Measurements from ENCODE around the gene SRXN1.

Gene SRXN1

DNA sequence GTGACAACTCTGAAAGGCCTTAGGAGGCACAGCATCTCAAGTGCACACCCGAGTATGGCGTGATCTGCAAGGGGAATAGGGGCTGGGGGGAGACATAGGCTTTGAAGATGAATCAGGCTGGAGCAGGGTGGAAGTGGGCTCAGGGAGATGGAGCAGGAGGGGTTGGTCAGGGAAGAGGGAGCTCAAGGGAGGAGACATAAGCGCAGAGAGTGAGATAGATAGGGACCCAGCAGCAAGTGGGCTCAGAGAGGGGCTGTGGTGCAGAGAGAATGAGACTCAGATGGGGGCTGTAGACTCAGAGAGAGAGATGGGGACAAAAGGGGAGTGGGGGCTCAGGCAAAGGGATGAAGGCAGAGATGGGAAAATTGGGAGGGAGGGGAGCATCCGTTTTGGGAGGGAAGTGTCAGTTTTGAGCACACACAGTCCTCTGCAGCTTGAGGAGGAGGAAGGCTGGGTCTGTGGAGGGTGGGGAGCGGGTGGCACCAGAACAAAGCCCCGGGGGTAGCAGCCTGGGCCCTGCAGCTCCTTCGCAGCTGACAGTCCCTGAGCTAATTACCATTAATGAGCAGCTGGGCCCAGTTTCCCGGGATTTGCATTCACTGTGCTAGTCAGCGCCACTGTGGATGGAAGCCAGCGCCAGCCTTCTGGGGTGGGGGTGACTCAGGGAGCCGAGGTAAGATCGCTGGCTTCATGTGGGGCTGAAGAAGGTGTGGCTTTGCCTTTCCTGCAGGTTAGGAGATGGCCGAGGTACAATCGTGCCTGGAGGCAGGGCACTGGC is 18.7 kb downstream of the SRXN1 start:
- no peak for DNase-seq

DNA sequence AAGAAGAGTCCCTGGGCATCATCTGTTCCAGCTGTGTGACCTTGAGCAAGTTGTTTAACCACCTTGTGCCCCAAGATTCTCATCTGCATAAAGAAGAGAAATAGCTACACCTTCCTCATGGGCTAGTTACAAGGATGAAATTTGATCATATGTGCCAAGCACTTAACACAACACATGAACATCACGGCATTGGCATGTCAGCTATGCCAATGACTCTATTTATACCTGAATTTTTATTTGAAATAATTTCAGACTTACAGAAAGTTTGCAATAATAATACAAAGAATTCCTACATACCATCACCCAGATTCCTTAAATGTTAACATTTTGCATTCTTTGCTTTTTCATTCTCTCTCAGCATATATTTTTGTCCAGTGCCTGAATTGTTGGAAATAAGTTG is 21.9 kb downstream of the SRXN1 start:
- DNase-seq = no peak

GRCh38 chr20:626579-626978 is 26.4 kb downstream of the SRXN1 start:
- DNase-seq = no peak

- DNase-seq = no peak
Measured at GRCh38 chr20:625360-625932, 27.6 kb downstream of the SRXN1 start.

- no peak for DNase-seq
Measured at GRCh38 chr20:623704-624103, 29.3 kb downstream of the SRXN1 start.

- no peak for DNase-seq
Measured at GRCh38 chr20:623021-623420, 30.0 kb downstream of the SRXN1 start.

- no peak for DNase-seq
Measured at GRCh38 chr20:622161-622560, 30.8 kb downstream of the SRXN1 start.

- no peak for DNase-seq
Measured at GRCh38 chr20:621125-621756, 31.8 kb downstream of the SRXN1 start.

- DNase-seq = no peak
Measured at GRCh38 chr20:620246-620645, 32.8 kb downstream of the SRXN1 start.

DNA sequence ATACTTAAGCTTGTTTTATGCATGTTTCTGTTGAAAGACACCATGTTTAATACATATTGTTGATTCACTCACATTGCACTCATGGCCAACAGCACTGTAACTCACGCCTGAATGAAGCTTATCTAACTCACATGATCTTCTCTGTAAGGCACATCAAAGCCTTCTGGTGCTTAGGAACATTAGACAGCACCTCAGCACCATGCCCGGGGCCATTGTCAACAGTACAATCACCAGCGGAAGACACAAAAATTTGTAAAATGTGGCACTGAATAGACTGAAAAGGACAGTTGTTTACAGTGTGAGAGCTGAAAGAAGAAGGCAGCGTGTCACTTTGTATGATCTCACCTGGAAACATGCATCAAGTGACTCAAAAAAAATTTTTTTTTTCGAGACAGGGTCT is 34.0 kb downstream of the SRXN1 start:
- DNase-seq = no peak

GRCh38 chr20:617934-618690 is 34.9 kb downstream of the SRXN1 start:
- DNase-seq = no peak

DNA sequence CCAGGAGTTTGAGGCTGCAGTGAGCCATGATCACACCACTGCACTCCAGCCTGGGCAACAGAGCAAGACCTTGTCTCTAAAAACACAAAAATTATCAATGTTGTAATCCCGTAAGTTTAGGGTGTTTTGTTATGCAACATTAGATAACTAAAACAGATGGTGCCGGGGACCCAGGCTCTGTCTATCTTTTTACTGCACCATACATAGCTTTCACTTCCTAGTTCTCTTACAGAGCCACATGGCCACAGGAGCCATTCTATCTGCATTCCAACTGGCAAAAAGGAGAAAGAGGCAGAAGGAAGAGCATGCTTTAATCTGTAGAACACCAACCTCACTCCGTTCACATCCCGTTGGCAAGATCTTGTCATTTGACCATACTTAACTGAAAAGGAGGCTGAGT is 37.5 kb downstream of the SRXN1 start:
- no peak for DNase-seq

- no peak for DNase-seq
Measured at GRCh38 chr20:611843-612185, 41.2 kb downstream of the SRXN1 start.

GRCh38 chr20:611047-611842 is 41.8 kb downstream of the SRXN1 start:
- DNase-seq = no peak

DNA sequence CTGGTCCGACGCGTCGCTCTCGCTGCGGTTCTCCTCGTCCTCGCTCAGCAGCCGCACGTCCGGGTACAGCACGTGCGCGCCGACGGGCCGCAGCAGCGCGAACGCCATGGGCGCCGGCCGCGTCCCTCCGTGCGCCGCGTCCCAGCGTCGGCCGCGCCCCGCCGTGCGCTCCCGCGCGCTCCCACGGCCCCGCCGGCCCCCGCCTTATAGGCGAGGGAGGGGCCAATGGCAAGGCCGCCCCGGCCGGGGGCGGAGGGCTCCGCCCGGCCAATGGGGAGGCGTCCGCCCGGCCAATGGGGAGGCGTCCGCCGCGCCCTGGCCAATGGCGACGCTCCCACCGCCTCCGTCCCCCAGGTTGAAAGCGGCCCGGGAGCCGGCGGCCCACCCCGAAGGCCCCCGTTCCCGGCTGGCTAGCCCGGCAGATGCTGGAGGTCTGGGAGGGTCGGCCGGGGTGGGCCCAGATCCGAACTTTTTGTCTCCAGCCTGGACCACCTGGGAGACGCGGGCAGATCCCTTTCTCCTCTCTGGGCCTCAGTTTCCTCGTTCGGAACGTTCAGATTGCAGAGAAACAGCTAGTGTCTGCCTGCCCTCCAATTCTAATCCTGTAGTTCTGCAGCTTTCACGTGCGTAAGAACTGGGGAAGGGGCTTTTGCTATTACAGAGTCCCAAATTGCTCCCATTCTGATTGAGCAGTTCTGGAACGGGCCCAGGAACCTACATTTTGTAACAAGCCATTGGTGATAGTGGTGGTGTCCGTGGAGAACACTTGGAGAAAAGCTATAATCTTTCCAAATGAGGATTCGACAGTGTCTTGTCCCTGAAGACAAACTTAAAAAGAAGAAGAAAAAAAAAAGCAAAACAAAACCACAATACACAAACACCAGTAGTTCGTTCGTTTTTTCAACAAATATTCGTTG is 42.6 kb downstream of the SRXN1 start, which contains the start of gene TCF15:
Gene TCF15 (minus strand): TSS at position 180 of the 917 bp plus-strand sequence. CDS start 72 bp downstream, at position 108.
- no peak for DNase-seq

DNA sequence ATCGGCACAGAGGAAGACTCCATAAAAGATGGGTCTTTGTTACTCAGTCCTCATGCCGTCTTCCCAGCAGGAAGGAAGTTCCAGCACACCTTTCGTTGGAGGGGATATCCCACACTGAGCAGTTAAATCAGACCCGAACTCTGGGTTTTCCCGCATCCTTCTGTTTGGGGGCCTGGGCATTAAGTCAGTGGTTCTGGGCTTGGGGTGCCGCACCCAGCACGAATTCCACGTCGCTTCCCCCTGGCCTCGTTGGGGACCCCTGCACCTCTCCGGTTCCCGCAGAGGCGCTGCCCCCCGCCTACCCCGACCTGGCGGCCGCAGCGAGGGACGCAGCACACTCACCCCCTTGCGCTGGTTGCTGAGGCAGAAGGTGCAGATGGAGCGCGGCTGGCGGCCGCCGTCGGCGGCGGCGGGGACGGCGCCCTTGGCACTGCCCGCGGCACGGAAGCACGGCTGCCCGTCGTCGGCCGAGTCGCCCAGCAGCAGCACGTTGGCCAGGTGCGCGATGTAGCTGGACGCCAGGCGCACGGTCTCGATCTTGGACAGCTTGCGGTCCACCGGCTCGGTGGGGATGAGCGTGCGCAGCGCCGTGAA is 43.5 kb downstream of the SRXN1 start:
- DNase-seq = no peak

GRCh38 chr20:608970-609369 is 44.0 kb downstream of the SRXN1 start:
- DNase-seq = no peak

DNA sequence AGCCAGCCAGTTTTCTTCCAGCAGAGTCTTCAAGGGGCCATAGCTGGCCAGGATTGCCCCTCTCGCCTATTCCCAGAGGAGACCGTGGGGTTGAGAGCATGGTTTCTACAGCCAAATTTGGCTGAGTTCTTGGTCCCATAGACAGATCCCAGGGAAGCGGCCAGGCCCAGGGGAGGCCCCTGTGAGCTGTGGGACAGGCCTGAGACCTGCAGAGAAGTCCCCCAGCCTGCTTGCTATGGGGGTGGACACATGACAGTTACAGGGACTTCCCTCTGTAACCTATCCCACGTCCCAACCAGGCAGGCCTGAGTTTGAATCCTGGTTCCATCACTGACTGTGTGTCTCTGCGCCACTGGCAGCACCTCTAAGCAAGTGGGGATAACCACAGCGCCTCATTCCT is 45.5 kb downstream of the SRXN1 start:
- DNase-seq = no peak

DNA sequence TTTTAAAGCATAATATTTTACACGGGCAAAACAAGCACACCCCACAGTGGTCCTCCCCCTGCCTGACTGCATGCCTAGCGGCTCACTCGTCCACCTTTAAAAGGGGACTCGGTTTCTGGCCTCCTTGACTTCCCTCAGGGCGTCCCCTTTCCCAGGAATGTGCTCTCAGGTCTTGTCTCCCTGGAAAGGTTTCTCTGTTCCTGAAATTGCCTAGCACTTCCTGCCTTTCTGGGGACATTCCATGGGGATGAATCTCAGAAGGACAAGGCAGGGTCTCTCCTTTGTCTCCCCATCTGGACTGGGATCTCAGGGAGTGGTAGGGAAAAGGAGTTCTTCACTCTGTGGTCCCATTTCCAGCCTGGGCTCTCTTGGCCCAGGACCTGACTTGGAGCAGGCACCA is 47.8 kb downstream of the SRXN1 start:
- no peak for DNase-seq

DNA sequence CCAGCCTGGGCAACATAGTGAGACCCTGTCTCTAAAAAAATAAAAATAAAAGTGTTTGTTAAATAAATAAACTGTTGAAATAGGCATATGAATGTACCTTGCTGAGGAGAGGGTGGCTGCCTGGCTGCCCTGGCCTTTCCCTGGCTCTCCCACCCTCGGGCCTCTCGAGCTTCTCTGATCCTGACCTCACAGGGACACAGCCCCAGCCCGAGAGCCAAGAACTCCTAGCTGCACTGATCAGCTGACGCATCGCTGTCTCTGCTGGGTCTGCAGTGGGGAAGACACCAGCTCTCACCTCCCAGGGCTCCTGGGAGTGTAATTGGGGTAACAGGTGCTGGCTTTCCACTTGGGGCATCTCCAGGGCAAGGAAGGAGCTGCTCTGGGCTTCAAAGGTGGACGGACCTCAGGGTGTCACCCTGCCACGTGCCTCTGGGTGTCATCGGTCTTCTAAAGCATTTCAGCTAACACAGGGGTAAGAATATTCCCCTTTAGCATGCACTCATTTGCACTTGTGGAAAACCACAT is 49.8 kb downstream of the SRXN1 start:
- no peak for DNase-seq

All from activated CD4-positive, alpha-beta T cell treated with anti-CD3 and anti-CD28 coated beads, Interleukin-2, amount 50 U/mL, for 1 hour (primary cell).